HepG2 (cell line): ENCODE results near the gene WSCD1.

Source experiments
- ARID2 ChIP-seq: sonication (generic); formaldehyde crosslinking; IDR thresholded peaks from 2 replicates; pipeline ENCODE4 v1.8.1; 2022; ENCODE audit warnings: mild to moderate bottlenecking, missing genetic modification reagents, borderline replicate concordance
- FOXJ3 ChIP-seq: sonication (generic); formaldehyde crosslinking; IDR thresholded peaks from 2 replicates; pipeline ENCODE4 v1.4.0; 2020; ENCODE audit warnings: missing genetic modification reagents, mild to moderate bottlenecking, borderline replicate concordance
- HOXD1 ChIP-seq: sonication (generic); formaldehyde crosslinking; IDR thresholded peaks from 2 replicates; pipeline ENCODE4 v1.5.0; 2020; ENCODE audit warnings: missing genetic modification reagents
- JUN ChIP-seq: sonication (generic); formaldehyde crosslinking; IDR thresholded peaks from 2 replicates; pipeline ENCODE4 v1.4.0; 2020; ENCODE audit warnings: mild to moderate bottlenecking, missing genetic modification reagents
- NFIB ChIP-seq: sonication (generic); formaldehyde crosslinking; IDR thresholded peaks from 2 replicates; pipeline ENCODE4 v1.9.0; 2021; ENCODE audit warnings: missing genetic modification reagents, mild to moderate bottlenecking, borderline replicate concordance
- POLR2A ChIP-seq, 2 experiments: IDR thresholded peaks; 2 replicates each; pipeline ENCODE4 v1.6.1; 2011; ENCODE audit warnings: low read depth in 2 of 2, low read length in 2 of 2, mild to moderate bottlenecking in 1 of 2, moderate library complexity in 1 of 2; ENCODE audit not compliant: insufficient read depth in 1 of 2
- POLR2AphosphoS5 ChIP-seq: IDR thresholded peaks from 2 replicates; pipeline ENCODE4 v1.6.1; 2012; ENCODE audit warnings: low read depth, low read length
- ZNF12 ChIP-seq: sonication (generic); formaldehyde crosslinking; IDR thresholded peaks from 2 replicates; pipeline ENCODE4 v1.5.0; 2020; ENCODE audit warnings: missing genetic modification reagents
- ZNF180 ChIP-seq: sonication (generic); formaldehyde crosslinking; IDR thresholded peaks from 2 replicates; pipeline ENCODE4 v1.4.0; 2020; ENCODE audit warnings: low read depth, missing genetic modification reagents, borderline replicate concordance
- ZNF317 ChIP-seq: sonication (generic); formaldehyde crosslinking; IDR thresholded peaks from 2 replicates; pipeline ENCODE4 v1.5.0; 2020; ENCODE audit warnings: mild to moderate bottlenecking, missing genetic modification reagents
- ZNF552 ChIP-seq: sonication (generic); formaldehyde crosslinking; IDR thresholded peaks from 2 replicates; pipeline ENCODE4 v1.9.0; 2022; ENCODE audit warnings: missing genetic modification reagents, mild to moderate bottlenecking, borderline replicate concordance
- ZNF790 ChIP-seq: sonication (generic); formaldehyde crosslinking; IDR thresholded peaks from 2 replicates; pipeline ENCODE4 v1.8.0; 2022; ENCODE audit warnings: missing genetic modification reagents, mild to moderate bottlenecking, borderline replicate concordance

GRCh38 chr17:6024576-6024975, 45.6 kb upstream of the WSCD1 start:
- TF ChIP-seq POLR2AphosphoS5 (no peak), ZNF790 (CRISPR knock-in tag) (no peak), ZNF180 (CRISPR knock-in tag) (no peak), ZNF317 (no peak), FOXJ3 (CRISPR knock-in tag) (no peak), HOXD1 (CRISPR knock-in tag) (no peak), JUN (CRISPR knock-in tag) (no peak), ZNF12 (no peak), POLR2A (IDR thresholded peaks at IDR 0.05; ENCODE audit: insufficient read depth in 1 of 2, low read depth in 2 of 2, low read length in 2 of 2) (no peak), ZNF552 (no peak), NFIB (CRISPR knock-in tag) (no peak), ARID2 (CRISPR knock-in tag) (no peak)
